ENCODE results near the gene CP. TPM values are rescaled to one million over a fixed set of nuclear protein-coding genes. Genes with fewer than 3 reads are reported as not detected.

CP gene
- total RNA-seq: 0.93 and 1.0 TPM in 2 replicates
- long read RNA-seq, partial matches to known transcripts: 3 of 8 reads
- long read RNA-seq, other reads (novel, unspliced or antisense): 5 of 8 reads

DNA sequence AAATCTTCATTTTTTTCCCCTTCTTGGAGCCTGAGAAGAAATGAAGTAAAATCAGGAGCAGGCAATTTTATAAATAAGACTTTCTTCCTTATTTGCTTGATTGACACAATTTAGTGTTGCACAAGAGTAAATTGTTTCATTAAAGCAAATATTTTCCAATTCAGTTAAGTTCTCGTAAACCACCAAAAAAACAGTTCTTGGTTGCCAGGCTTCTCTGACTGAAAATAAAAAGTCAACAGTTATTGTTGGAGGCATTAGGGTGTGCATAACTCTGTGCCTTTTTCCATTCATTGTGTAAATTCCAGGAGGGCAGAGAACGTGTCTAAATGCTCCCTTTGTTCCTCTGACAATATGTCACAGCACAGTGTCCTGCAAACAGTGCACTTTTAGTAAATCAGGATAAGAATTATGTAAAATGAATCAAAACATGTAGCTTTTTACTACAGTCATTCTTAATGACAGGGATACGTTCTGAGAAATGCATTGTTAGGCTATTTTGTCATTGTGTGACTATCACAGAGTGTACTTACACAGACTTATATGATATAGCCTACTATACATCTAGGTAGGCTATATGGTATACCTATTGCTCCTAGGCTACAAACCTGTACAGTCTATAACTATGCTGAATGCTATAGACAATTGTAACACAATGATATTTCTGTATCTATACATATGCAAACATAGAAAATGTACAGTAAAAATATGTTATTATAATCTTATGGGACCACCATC, at the start of gene CP:
Gene CP, minus strand, starts transcription at position 47 of the 735 bp plus-strand sequence. Its CDS starts 37 bp downstream, at position 10.
- Mint-ChIP-seq H3K9me3 (ENCODE audit: low read depth) (peaks cover 3% of the 10 kb centered on the region), H3K27ac (peak within 1 kb of the TSS; percentile 49), H3K4me1 (ENCODE audit: low read depth) (peaks cover 28% of the 10 kb centered on the region), H3K27me3 (no peaks in the 10 kb centered on the region), H3K36me3 (ENCODE audit: insufficient read depth) (no peaks in the 10 kb centered on the region), H3K4me3 (ENCODE audit: low read depth) (no peak within 1 kb of the TSS)
- TF ChIP-seq, protein P1, sequence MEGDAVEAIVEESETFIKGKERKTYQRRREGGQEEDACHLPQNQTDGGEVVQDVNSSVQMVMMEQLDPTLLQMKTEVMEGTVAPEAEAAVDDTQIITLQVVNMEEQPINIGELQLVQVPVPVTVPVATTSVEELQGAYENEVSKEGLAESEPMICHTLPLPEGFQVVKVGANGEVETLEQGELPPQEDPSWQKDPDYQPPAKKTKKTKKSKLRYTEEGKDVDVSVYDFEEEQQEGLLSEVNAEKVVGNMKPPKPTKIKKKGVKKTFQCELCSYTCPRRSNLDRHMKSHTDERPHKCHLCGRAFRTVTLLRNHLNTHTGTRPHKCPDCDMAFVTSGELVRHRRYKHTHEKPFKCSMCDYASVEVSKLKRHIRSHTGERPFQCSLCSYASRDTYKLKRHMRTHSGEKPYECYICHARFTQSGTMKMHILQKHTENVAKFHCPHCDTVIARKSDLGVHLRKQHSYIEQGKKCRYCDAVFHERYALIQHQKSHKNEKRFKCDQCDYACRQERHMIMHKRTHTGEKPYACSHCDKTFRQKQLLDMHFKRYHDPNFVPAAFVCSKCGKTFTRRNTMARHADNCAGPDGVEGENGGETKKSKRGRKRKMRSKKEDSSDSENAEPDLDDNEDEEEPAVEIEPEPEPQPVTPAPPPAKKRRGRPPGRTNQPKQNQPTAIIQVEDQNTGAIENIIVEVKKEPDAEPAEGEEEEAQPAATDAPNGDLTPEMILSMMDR (IDR thresholded peaks at IDR 0.05; ENCODE audit: unreplicated experiment): no peak
- DNase-seq (ENCODE audit: low spot score, unreplicated experiment): no peak

DNA sequence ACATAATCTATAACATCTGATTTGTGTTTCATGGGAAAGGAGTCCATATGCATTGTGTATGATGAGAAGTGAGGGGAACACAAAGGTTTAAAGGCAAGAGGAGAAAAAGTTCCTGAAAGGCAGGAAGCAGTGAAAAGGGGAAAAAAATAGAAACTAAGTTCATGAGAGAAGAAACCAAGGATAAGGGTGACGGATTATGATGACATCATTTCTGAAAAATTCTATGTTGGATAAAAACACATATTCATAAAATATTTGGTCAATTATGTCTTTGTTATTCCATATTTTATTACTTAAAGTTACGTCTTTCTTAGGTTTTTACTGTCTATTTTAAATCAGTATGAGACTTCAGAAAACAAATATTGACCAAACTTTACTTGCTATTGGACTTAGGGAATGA, 48.6 kb upstream of the CP start:
- Mint-ChIP-seq H3K4me3 (ENCODE audit: low read depth) (no peak overlapping the region), H3K9me3 (ENCODE audit: low read depth) (no peaks in the 10 kb centered on the region), H3K36me3 (ENCODE audit: insufficient read depth) (no peaks in the 10 kb centered on the region), H3K4me1 (ENCODE audit: low read depth) (peaks cover 9% of the 10 kb centered on the region), H3K27me3 (no peaks in the 10 kb centered on the region), H3K27ac (no peak overlapping the region)
- TF ChIP-seq, protein P1 (IDR thresholded peaks at IDR 0.05; ENCODE audit: unreplicated experiment): no peak
- no peak for DNase-seq (ENCODE audit: low spot score, unreplicated experiment)

DNA sequence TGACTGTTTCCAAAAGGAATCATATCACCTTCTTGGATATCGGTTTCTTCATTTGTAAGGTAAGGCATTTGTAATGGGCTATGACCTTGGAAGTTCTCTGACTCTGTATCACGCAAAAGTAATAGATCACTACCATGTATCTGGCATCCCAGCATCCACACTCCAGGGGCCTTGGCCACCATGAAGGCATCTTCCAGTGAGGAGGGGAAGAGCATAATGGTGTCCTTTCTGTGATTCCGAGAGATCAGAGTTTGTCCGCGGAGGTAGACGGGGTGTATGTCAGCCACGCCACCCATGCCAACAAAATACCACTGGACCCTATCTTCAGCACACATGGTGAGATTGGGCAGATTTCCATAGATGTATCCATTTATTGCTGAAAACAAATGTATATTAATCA, 48.1 kb upstream of the CP start:
- no peaks in the 10 kb centered on the region for H3K27me3 Mint-ChIP-seq
- no peaks in the 10 kb centered on the region for H3K9me3 Mint-ChIP-seq (ENCODE audit: low read depth)
- H3K4me1 Mint-ChIP-seq (ENCODE audit: low read depth): peaks cover 9% of the 10 kb centered on the region
- no peak overlapping the region for H3K4me3 Mint-ChIP-seq (ENCODE audit: low read depth)
- no peak for DNase-seq (ENCODE audit: low spot score, unreplicated experiment)
- H3K36me3 Mint-ChIP-seq (ENCODE audit: insufficient read depth): no peaks in the 10 kb centered on the region
- TF ChIP-seq, protein P1 (IDR thresholded peaks at IDR 0.05; ENCODE audit: unreplicated experiment): no peak
- no peak overlapping the region for H3K27ac Mint-ChIP-seq

DNA sequence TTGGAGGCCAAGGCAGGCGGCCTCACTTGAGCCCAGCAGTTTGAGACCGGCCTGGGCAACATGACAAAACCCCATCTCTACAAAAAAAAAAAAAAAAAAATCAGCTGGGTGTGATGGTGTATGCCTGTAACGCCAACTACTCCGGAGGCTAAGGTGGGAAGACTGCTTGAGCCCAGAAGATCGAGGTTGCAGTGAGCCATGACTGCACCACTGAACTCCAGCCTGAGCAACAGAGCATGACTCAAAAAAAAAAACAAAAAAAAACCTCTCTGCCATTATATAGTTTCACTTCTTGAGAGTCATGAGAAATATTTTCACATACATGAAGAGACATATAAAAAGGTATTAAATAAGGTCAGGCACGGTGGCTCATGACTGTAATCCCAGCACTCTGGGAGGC, 45.9 kb upstream of the CP start:
- no peak overlapping the region for H3K4me3 Mint-ChIP-seq (ENCODE audit: low read depth)
- H3K27me3 Mint-ChIP-seq: no peaks in the 10 kb centered on the region
- TF ChIP-seq, protein P1 (IDR thresholded peaks at IDR 0.05; ENCODE audit: unreplicated experiment): no peak
- H3K36me3 Mint-ChIP-seq (ENCODE audit: insufficient read depth): no peaks in the 10 kb centered on the region
- H3K27ac Mint-ChIP-seq: no peak overlapping the region
- peaks cover 2% of the 10 kb centered on the region for H3K4me1 Mint-ChIP-seq (ENCODE audit: low read depth)
- no peaks in the 10 kb centered on the region for H3K9me3 Mint-ChIP-seq (ENCODE audit: low read depth)
- DNase-seq (ENCODE audit: low spot score, unreplicated experiment): no peak

GRCh38 chr3:149266736-149267135, 45.1 kb upstream of the CP start:
- Mint-ChIP-seq H3K27ac (no peak overlapping the region), H3K9me3 (ENCODE audit: low read depth) (no peaks in the 10 kb centered on the region), H3K36me3 (ENCODE audit: insufficient read depth) (no peaks in the 10 kb centered on the region), H3K4me1 (ENCODE audit: low read depth) (peaks cover 2% of the 10 kb centered on the region), H3K27me3 (no peaks in the 10 kb centered on the region), H3K4me3 (ENCODE audit: low read depth) (no peak overlapping the region)
- DNase-seq (ENCODE audit: low spot score, unreplicated experiment): no peak
- TF ChIP-seq, protein P1 (IDR thresholded peaks at IDR 0.05; ENCODE audit: unreplicated experiment): no peak

Data from progenitor cell of endocrine pancreas (in vitro differentiated cells).